ENCODE measurements around the gene TLX2. TPM values are rescaled to one million over a fixed set of nuclear protein-coding genes. Genes with fewer than 3 reads are reported as not detected.

TLX2 gene
- total RNA-seq, 4 donors from 2014 or later, result not detected

DNA sequence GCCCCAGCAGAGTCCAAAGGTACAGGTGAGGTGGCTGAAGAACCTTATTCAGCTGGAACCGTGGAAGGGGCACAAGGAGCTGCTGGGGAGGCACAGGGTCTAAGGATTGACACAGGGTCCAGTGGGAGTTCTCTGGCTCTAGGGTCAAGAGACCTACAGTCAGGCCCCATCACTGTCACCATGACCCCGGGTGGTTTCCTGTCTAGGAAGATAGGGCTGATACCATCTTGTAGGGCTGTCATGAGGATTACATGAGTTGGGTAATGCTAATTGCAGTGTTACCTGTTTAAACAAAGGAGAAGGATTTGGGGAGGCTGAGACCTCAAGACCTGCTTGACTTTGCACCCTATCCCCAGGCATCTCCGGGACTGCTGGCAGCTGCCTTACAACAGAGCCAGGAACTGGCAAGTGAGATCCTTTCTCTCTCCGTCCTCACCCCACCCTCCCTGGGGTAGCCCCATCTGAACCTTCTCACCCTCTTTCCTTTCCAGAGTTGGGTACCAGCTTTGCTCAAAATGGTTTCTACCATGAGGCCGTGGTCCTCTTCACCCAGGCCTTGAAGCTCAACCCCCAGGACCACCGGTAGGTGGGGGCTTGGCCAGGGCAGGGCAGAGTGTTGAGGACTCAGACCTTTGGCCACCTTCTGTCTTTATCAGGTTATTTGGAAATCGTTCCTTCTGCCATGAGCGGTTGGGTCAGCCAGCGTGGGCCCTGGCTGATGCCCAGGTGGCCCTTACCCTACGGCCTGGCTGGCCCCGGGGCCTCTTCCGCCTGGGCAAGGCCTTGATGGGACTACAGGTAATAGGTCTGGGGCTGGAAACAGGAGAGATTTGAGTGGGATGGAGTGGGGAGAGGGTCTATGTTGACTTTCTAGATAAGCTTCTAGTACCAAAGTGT lies 22.4 kb upstream of the TLX2 start:
- Histone ChIP-seq H3K4me3 (no peak overlapping the region), H3K27ac (no peak overlapping the region), H3K9me3 (no peaks in the 10 kb centered on the region), H3K4me1 (no peaks in the 10 kb centered on the region), H3K27me3 (peaks cover 0 to 5% (median 0%) of the 10 kb centered on the region in 4 donors), H3K36me3 (peaks cover 20 to 75% (median 21%) of the 10 kb centered on the region in 3 donors)
- WGBS, 2 donors, result 88 to 92% methylated on average over 5 to 8 of the region's 12 CpGs
- DNase-seq, result no peak
- intact Hi-C loops (cut with DNase I), result no loop called here
- no peak for TF ChIP-seq POLR2A (IDR thresholded peaks at IDR 0.05)
- TF ChIP-seq, protein P1, sequence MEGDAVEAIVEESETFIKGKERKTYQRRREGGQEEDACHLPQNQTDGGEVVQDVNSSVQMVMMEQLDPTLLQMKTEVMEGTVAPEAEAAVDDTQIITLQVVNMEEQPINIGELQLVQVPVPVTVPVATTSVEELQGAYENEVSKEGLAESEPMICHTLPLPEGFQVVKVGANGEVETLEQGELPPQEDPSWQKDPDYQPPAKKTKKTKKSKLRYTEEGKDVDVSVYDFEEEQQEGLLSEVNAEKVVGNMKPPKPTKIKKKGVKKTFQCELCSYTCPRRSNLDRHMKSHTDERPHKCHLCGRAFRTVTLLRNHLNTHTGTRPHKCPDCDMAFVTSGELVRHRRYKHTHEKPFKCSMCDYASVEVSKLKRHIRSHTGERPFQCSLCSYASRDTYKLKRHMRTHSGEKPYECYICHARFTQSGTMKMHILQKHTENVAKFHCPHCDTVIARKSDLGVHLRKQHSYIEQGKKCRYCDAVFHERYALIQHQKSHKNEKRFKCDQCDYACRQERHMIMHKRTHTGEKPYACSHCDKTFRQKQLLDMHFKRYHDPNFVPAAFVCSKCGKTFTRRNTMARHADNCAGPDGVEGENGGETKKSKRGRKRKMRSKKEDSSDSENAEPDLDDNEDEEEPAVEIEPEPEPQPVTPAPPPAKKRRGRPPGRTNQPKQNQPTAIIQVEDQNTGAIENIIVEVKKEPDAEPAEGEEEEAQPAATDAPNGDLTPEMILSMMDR (IDR thresholded peaks at IDR 0.05), result no peak

DNA sequence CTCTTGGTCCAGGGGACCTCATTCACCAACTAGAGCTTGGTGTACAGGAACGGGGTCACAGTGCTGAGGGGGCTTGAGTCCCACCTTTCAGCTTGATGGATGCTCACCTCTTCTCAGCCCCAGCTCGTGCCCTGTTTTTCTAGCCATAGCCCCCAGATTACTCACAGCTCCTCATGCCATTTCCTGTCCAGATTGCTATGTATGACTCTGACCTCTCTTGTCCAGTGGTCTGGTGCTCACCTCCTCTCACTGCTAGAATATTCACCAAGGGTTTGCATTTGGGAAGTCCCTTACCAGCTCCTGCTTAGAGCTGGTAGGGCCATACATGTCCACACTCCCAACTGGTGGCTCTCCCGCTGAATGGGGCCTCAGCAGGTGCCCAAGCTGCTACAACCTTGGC lies 20.7 kb upstream of the TLX2 start:
- peaks cover 20 to 59% (median 21%) of the 10 kb centered on the region in 3 donors for H3K36me3 ChIP-seq
- no peak overlapping the region for H3K27ac ChIP-seq
- H3K9me3 ChIP-seq, result no peaks in the 10 kb centered on the region
- peaks cover 10 to 14% (median 13%) of the 10 kb centered on the region in 3 donors for H3K4me1 ChIP-seq
- WGBS, 2 donors, result 85% methylated on average over 3 of the region's 3 CpGs
- no peak overlapping the region for H3K4me3 ChIP-seq
- peaks cover 0 to 21% (median 7%) of the 10 kb centered on the region in 4 donors for H3K27me3 ChIP-seq
- DNase-seq, result no peak
- intact Hi-C loops (cut with DNase I), result no loop called here
- TF ChIP-seq, protein P1 (IDR thresholded peaks at IDR 0.05), result no peak
- no peak for TF ChIP-seq POLR2A (IDR thresholded peaks at IDR 0.05)

DNA sequence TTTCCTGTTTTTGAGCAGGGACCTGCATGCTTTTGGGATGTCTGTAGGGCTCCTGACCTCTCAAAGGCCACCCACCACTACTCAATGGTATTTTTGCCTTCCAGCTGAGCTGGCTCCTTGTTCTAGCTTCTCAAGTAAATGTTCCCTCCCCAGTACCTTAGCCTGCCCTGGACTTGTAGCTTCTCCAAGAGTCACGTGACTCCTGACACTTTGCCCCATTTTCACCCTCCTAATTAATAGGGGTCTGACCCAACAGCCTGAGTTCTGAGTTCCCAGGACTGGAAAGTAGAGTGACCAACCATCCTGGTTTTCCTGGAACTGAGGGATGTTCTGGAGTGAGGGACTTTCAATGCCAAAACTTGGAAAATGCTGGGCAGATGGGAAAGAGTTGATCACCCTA lies 18.8 kb upstream of the TLX2 start:
- no peak overlapping the region for H3K27ac ChIP-seq
- no peaks in the 10 kb centered on the region for H3K9me3 ChIP-seq
- H3K36me3 ChIP-seq, result peaks cover 18 to 41% (median 19%) of the 10 kb centered on the region in 3 donors
- DNase-seq, result no peak
- H3K4me3 ChIP-seq, result no peak overlapping the region
- 75% methylated on average over 1 of the region's 1 CpG; no CpG with 5 or more reads in 1 of the 2 donors for WGBS, 2 donors
- TF ChIP-seq, protein P1 (IDR thresholded peaks at IDR 0.05), result no peak
- no peak for TF ChIP-seq POLR2A (IDR thresholded peaks at IDR 0.05)
- H3K4me1 ChIP-seq, result peaks cover 22 to 30% (median 25%) of the 10 kb centered on the region in 3 donors
- H3K27me3 ChIP-seq, result peaks cover 7 to 40% (median 20%) of the 10 kb centered on the region in 4 donors
- intact Hi-C loops (cut with DNase I), result no loop called here

DNA sequence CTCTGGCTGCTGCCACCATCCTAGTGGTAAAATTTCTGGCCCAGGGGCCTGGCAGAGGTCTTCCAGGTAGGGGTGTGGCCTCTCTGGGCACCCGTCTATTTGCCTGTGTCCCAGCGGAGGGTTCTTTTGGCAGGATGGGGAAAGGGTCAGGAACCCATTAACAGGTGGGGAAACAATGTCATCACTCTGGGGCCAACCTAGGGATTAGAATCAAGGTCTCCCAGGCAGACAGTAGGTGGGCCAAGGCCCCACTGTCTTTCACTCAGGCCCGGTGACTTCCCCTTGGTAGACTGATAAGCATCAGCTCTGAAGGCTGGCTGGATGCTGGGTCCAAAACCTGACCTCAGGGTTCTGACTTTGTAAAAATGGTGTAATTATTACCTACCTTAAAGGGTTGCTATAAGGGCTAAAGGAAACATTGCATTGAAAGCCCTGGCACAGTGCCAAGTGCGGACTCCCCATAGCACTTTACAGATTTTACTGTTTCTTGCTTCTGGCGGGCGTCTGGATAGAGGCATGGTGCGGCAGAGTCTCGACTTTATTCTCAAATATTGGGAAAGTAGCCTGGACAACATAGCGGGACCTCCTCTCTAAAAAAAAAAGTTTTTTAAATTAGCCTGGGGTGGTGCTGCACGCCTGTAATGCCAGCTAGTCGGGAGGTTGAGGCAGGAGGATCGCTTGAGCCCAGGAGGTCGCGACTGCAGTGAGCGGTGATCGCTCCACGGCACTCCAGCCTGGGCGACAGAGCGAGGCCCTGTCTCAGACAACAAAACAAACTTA lies 17.1 kb upstream of the TLX2 start:
- Histone ChIP-seq H3K4me1 (peaks cover 25 to 34% (median 29%) of the 10 kb centered on the region in 3 donors), H3K27me3 (peaks cover 7 to 58% (median 20%) of the 10 kb centered on the region in 4 donors), H3K4me3 (peak overlapping the region; percentile 29 to 61 (median 50)), H3K27ac (no peak overlapping the region), H3K36me3 (peaks cover 2 to 23% (median 6%) of the 10 kb centered on the region in 3 donors), H3K9me3 (no peaks in the 10 kb centered on the region)
- DNase-seq, result no peak
- 56 to 58% methylated on average over 12 to 15 of the region's 19 CpGs for WGBS, 2 donors
- intact Hi-C loops (cut with DNase I), result no loop called here
- no peak for TF ChIP-seq POLR2A (IDR thresholded peaks at IDR 0.05)
- TF ChIP-seq, protein P1 (IDR thresholded peaks at IDR 0.05), result no peak
